Erythroblast (primary cell): ENCODE measurements around the gene GGCX.

Experiments
- GATA1 ChIP-seq: IDR thresholded peaks from 2 replicates; pipeline ENCODE4 v1.6.1; 2011; ENCODE audit warnings: low read depth, mild to moderate bottlenecking, control low read depth, low read length, moderate library complexity
- POLR2A ChIP-seq: IDR thresholded peaks from 2 replicates; pipeline ENCODE4 v1.6.1; 2011; ENCODE audit warnings: mild to moderate bottlenecking, low read length

DNA sequence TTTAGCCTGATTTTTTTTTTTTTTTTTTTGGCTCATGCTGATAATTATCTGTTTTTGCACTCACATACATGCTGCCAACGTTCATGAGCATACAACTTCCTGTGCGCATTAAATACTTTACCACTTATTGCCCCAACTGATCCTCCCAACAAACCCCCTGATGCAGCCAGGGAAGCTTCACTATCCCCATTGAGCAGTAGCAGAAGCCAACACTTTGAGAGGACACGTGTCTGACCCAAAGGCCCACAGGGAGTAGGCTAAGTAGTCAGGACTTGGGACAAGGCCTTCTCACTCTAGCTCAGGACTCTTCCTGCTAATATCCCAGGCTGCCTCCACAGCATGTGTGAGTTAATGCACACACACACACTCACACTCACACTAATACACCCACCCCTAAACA lies 58.6 kb downstream of the GGCX start:
- no peak for TF ChIP-seq POLR2A
- no peak for TF ChIP-seq GATA1
